HepG2 (cell line): Measurements from ENCODE around the gene SRF. TPM values are rescaled to one million over a fixed set of nuclear protein-coding genes. Genes with fewer than 3 reads are reported as not detected.

Experiments used
- ATRX ChIP-seq: sonication (generic); formaldehyde crosslinking; IDR thresholded peaks from 2 replicates; pipeline ENCODE4 v1.4.0; 2020; ENCODE audit warnings: missing genetic modification reagents, borderline replicate concordance
- CENPT ChIP-seq: sonication (generic); formaldehyde crosslinking; IDR thresholded peaks from 2 replicates; pipeline ENCODE4 v1.8.0; 2022; ENCODE audit warnings: low read depth, mild to moderate bottlenecking, moderate library complexity, missing genetic modification reagents
- DR1 ChIP-seq: sonication (generic); formaldehyde crosslinking; IDR thresholded peaks from 2 replicates; pipeline ENCODE4 v1.8.0; 2021; ENCODE audit warnings: mild to moderate bottlenecking, missing genetic modification reagents, inconsistent platforms
- DZIP1 ChIP-seq: sonication (generic); formaldehyde crosslinking; IDR thresholded peaks from 2 replicates; pipeline ENCODE4 v1.5.0; 2020; ENCODE audit warnings: mild to moderate bottlenecking, missing genetic modification reagents
- GPN1 ChIP-seq: sonication (generic); formaldehyde crosslinking; IDR thresholded peaks from 2 replicates; pipeline ENCODE4 v1.5.1; 2020; ENCODE audit warnings: missing genetic modification reagents, borderline replicate concordance
- HMGXB3 ChIP-seq: sonication (generic); formaldehyde crosslinking; IDR thresholded peaks from 2 replicates; pipeline ENCODE4 v1.4.0; 2020; ENCODE audit warnings: missing genetic modification reagents, borderline replicate concordance
- JUNB ChIP-seq: sonication (generic); formaldehyde crosslinking; IDR thresholded peaks from 2 replicates; pipeline ENCODE4 v1.8.0; 2022; ENCODE audit warnings: missing genetic modification reagents, mild to moderate bottlenecking, borderline replicate concordance
- POGZ ChIP-seq: sonication (generic); formaldehyde crosslinking; IDR thresholded peaks from 2 replicates; pipeline ENCODE4 v1.4.0; 2020; ENCODE audit warnings: mild to moderate bottlenecking, missing genetic modification reagents
- PRPF4 ChIP-seq: fragments of 200-400 bp; formaldehyde crosslinking; IDR thresholded peaks from 2 replicates; pipeline ENCODE4 v1.6.1; 2016; ENCODE audit warnings: low read length, low read depth; ENCODE audit not compliant: poor library complexity, severe bottlenecking
- TAF15 ChIP-seq: fragments of 200-400 bp; formaldehyde crosslinking; IDR thresholded peaks from one replicate; pipeline ENCODE4 v1.6.1; 2018; ENCODE audit warnings: mild to moderate bottlenecking, low read depth, low read length; ENCODE audit not compliant: poor library complexity, severe bottlenecking
- YEATS4 ChIP-seq: sonication (generic); formaldehyde crosslinking; IDR thresholded peaks from 2 replicates; pipeline ENCODE4 v1.4.0; 2020; ENCODE audit warnings: missing genetic modification reagents, borderline replicate concordance
- ZC3H4 ChIP-seq: sonication (generic); formaldehyde crosslinking; IDR thresholded peaks from 2 replicates; pipeline ENCODE4 v1.4.0; 2020; ENCODE audit warnings: missing genetic modification reagents, borderline replicate concordance
- ZMYM4 ChIP-seq: sonication (generic); formaldehyde crosslinking; IDR thresholded peaks from 2 replicates; pipeline ENCODE4 v1.8.1; 2023; ENCODE audit warnings: mild to moderate bottlenecking, missing genetic modification reagents
- ZNF512B ChIP-seq: sonication (generic); formaldehyde crosslinking; IDR thresholded peaks from 2 replicates; pipeline ENCODE4 v1.5.1; 2020; ENCODE audit warnings: missing genetic modification reagents, mild to moderate bottlenecking, borderline replicate concordance
- ZNF550 ChIP-seq: sonication (generic); formaldehyde crosslinking; IDR thresholded peaks from 2 replicates; pipeline ENCODE4 v1.4.0; 2020; ENCODE audit warnings: mild to moderate bottlenecking, missing genetic modification reagents, borderline replicate concordance
- ZNF629 ChIP-seq: sonication (generic); formaldehyde crosslinking; conservative IDR thresholded peaks from 2 replicates; pipeline ENCODE4 v1.5.0; 2020; ENCODE audit warnings: missing genetic modification reagents
- polyA plus RNA-seq, 8 experiments: library from polyadenylated mRNA; depleted of rRNA in 3 of 8; stranded (reverse) in 7 of 8; unstranded in 1 of 8; fragments of >200 nt; fragmentation: Illumina TruSeq in 4 of 8; extraction: Trizol in 4 of 8; gene quantifications; 2 replicates each; pipeline versions ENCODE4 v1.2.1 to v1.2.3, GENCODE V29; 2011 to 2016; ENCODE audit warnings: low read depth in 4 of 8, missing spikeins in 1 of 8, mixed read lengths in 1 of 8; ENCODE audit not compliant: insufficient read depth in 1 of 8
- total RNA-seq, 5 experiments: library from RNA; depleted of rRNA; stranded (reverse); fragments of >200 nt; fragmentation: Illumina TruSeq; extraction: Trizol; gene quantifications; 2 replicates each; pipeline ENCODE4 v1.2.3, GENCODE V29; 2016; ENCODE audit warnings: low read depth in 1 of 5

SRF gene
- total and polyA plus RNA-seq, 2 of the 13 experiments (the other 11 are each of a cell fraction or from before 2014, with no cell fraction given), result 25.5 to 44.1 TPM

- TF ChIP-seq POGZ, result peak; percentile 10; the same call in 1 of the 2 replicates
- TF ChIP-seq PRPF4, result no peak
- TF ChIP-seq DZIP1, result peak; percentile 86
- TF ChIP-seq DR1 (CRISPR knock-in tag), result no peak
- TF ChIP-seq TAF15, result peak; percentile 79
- TF ChIP-seq CENPT, result peak; percentile 94
- no peak for TF ChIP-seq ATRX (CRISPR knock-in tag)
- TF ChIP-seq ZNF550 (CRISPR knock-in tag), result no peak
- TF ChIP-seq YEATS4 (CRISPR knock-in tag), result peak; percentile 100
- no peak for TF ChIP-seq HMGXB3 (CRISPR knock-in tag)
- TF ChIP-seq GPN1 (CRISPR knock-in tag), result no peak
- peak; percentile 95 for TF ChIP-seq ZNF629 (CRISPR knock-in tag)
- TF ChIP-seq ZNF512B (CRISPR knock-in tag), result no peak
- TF ChIP-seq ZMYM4 (CRISPR knock-in tag), result peak; percentile 82
- TF ChIP-seq ZC3H4, result no peak
- TF ChIP-seq JUNB (CRISPR knock-in tag), result no peak
These were observed 58.1 kb downstream of the SRF start, which contains the start of gene DNPH1 (continued) for GRCh38 chr6:43228951-43229802.
